Pancreas (tissue), 10 donors: ENCODE data around the gene IGFALS. TPM values are rescaled to one million over a fixed set of nuclear protein-coding genes. Genes with fewer than 3 reads are reported as not detected.

Experiments used
- ATAC-seq, 4 donors: fragments of 200-7000 bp; cut with Tn5 transposase; one replicate each; pipeline versions ENCODE4 v1.8.0 to v1.9.1; 2020; ENCODE audit warnings: mild to moderate bottlenecking in 4 of 4, moderate library complexity in 4 of 4
- DNase-seq, 6 donors: peaks; one replicate each; pipeline ENCODE4 v3.0.0-alpha.2; 2020
- FAIRE-seq: peaks from 2 replicates; lab custom pipeline; 2012; peaks lifted over from hg19 to GRCh38; lab: Jason Lieb, UNC
- H3K27ac ChIP-seq, 4 donors: fragments of 200-600 bp; sonication (generic); 1 replicate in 3 of 4; 2 replicates in 1 of 4; pipeline versions ENCODE4 v1.5.0 to v1.8.0; 2020
- H3K27me3 ChIP-seq, 4 donors: fragments of 200-600 bp; one replicate each; pipeline ENCODE4 v1.8.0; 2021
- H3K36me3 ChIP-seq, 3 donors: fragments of 200-600 bp; sonication (generic) in 1 of 3; one replicate each; pipeline versions ENCODE4 v1.5.0 to v1.8.0; 2020 to 2021
- H3K4me1 ChIP-seq, 3 donors: fragments of 200-600 bp; one replicate each; pipeline ENCODE4 v1.8.0; 2021
- H3K4me3 ChIP-seq, 4 donors: fragments of 200-600 bp; sonication (generic) in 2 of 4; one replicate each; pipeline versions ENCODE4 v1.5.0 to v1.8.0; 2020 to 2021
- H3K9me3 ChIP-seq, 4 donors: fragments of 200-600 bp; one replicate each; pipeline ENCODE4 v1.8.0; 2021
- WGBS, 2 donors: extraction: QIAGEN DNeasy Blood & Tissue Kit; methylation state at CpG; one replicate each; pipeline ENCODE4 v1.1.7; 2013; 5-methylcytosine and 5-hydroxymethylcytosine counted together
- intact Hi-C, 3 donors: fragments of 100-400 bp; cut with DNase I; formaldehyde crosslinking; loops; one replicate each; pipeline versions ENCODE4 v1.11.1 to v1.14.2; 2022
- polyA plus RNA-seq, 2 donors: library from polyadenylated mRNA; stranded (reverse); fragments of 200-250 nt; gene quantifications; one replicate each; pipeline ENCODE4 v1.2.3, GENCODE V29; 2013
- total RNA-seq, 6 donors: library from RNA; stranded (reverse); fragmentation: NEBNext Ultra II Directional in 4 of 6; extraction: Animal tissue kit (Norgen Biotek cat#: 25700) in 4 of 6; gene quantifications; one replicate each; pipeline versions ENCODE4 v1.2.1 to v1.2.4, GENCODE V29; 2021 to 2023
- TF ChIP-seq, protein P1 (sequence below), 4 donors: fragments of 200-600 bp; sonication (generic) in 3 of 4; IDR thresholded peaks; one replicate each; pipeline versions ENCODE4 v1.5.0 to v1.8.0; 2021; ENCODE audit warnings: antibody characterized with exemption in 4 of 4
- donor health status: healthy with polysubstance abuse.
- donor health status: DM: no; HTN: no; CAD: no; lungs with moderate emphysema.
- donor health status: DM: no; HTN: no; CAD: no.
- donor health status: control.
- donor health status: control.
- donor health status: Bipolar disorder and iron deficiency.
- donor health status: DM: yes; HTN: yes; CAD: no.
- donor health status: DM: no; HTN: no; CAD: no.
- donor health status: DM: no; HTN: no; CAD: no.
- donor health status: DM: yes; HTN: yes; CAD: no.

Gene IGFALS
- total and polyA plus RNA-seq, 8 donors, result 1.0 to 8.2 (median 3.2) TPM

DNA sequence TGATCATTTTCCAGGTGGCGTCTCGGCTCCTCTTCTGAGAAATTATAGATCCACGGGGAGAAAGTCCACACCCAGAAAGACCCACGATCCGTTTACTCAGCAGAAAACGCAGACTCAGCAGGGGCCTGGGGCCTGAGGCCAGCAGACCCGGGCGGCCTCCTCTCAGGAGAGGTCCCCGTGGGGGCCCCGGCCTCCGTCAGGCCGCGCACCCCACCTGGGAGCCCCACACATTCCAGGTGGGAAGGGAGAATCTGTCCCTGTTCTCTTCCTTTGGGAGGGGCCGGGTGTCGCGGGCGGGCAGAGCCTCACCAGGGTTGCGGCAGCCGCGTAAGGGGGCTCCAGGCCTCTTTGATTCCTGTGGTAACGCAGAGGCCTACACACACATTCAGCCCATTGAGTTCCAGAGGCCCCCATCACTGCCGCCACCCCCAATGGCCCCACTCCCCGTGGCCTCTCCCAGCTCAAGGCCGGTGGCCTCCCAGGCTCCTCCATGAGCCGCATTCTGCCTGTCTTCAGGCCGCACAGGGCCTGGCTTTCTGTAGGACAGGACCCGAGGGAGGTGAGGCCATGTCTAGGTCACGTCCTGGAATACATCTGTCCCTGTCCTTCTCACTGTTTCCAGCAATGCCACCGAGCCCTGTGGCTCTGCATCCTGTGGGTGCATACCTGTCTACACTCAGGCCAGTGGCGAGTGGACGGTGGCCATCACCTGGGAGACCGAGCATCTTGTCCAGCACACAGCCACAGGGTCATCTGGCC is 1.6 kb upstream of the IGFALS start:
- 58 to 67% methylated on average over 29 to 32 of the region's 32 CpGs for WGBS, 2 donors
- TF ChIP-seq, protein P1, sequence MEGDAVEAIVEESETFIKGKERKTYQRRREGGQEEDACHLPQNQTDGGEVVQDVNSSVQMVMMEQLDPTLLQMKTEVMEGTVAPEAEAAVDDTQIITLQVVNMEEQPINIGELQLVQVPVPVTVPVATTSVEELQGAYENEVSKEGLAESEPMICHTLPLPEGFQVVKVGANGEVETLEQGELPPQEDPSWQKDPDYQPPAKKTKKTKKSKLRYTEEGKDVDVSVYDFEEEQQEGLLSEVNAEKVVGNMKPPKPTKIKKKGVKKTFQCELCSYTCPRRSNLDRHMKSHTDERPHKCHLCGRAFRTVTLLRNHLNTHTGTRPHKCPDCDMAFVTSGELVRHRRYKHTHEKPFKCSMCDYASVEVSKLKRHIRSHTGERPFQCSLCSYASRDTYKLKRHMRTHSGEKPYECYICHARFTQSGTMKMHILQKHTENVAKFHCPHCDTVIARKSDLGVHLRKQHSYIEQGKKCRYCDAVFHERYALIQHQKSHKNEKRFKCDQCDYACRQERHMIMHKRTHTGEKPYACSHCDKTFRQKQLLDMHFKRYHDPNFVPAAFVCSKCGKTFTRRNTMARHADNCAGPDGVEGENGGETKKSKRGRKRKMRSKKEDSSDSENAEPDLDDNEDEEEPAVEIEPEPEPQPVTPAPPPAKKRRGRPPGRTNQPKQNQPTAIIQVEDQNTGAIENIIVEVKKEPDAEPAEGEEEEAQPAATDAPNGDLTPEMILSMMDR (IDR thresholded peaks at IDR 0.05), result no peak
- Histone ChIP-seq H3K27me3 (no peaks in the 10 kb centered on the region), H3K4me3 (peak overlapping the region in 2 of 4 donors; percentile 26 to 45), H3K4me1 (peaks cover 9 to 17% (median 16%) of the 10 kb centered on the region in 3 donors), H3K9me3 (no peaks in the 10 kb centered on the region), H3K27ac (peak overlapping the region; percentile 53 to 78 (median 66)), H3K36me3 (no peaks in the 10 kb centered on the region)
- DNase-seq (peak in 1 of 6 donors; percentile 66), ATAC-seq (no peak), FAIRE-seq (no peak)
- intact Hi-C loops, result no loop called here

DNA sequence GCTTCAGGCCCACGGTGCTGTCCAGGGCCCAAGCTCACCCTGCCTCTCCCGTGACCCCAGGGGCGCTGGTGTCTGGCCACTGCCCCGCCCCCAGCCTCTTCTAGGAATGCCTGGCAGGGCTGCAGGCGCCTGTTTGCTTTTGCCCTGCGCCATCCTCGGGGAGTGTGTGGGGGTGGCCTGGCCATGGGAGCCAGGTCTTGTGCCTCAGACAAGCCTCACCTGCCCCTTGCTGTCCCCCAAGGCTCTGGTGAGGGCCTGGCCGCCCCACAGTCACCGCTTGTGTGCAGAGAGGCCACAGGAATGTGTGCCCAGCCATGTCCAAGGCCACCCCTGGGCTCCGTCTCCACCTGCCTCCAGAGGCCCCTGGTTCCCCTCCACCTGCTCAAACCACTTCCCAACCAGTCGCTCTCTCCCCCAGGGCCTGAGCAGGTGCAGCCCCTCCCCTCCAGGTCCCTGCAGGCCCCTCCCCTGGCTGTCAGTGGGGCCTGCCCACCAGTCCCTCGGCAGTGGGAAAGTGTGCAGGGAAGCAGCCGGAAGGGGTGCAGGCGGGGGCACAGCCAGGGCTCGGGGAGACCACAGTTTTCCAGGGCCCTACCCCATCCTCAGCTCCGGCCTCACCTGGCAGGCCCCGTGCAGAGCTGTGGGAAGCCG is 841 bp upstream of the IGFALS start:
- Histone ChIP-seq H3K4me1 (peaks cover 9 to 17% (median 16%) of the 10 kb centered on the region in 3 donors), H3K27me3 (no peaks in the 10 kb centered on the region), H3K9me3 (no peaks in the 10 kb centered on the region), H3K36me3 (no peaks in the 10 kb centered on the region), H3K27ac (peak overlapping the region; percentile 53 to 78 (median 66)), H3K4me3 (peak overlapping the region in 2 of 4 donors; percentile 26 to 45)
- intact Hi-C loops, result no loop called here
- peak; percentile 33 to 87 (median 62) for DNase-seq
- no peak for FAIRE-seq
- ATAC-seq, result peak; percentile 51 to 76 (median 72)
- 15 to 32% methylated on average over 10 to 18 of the region's 18 CpGs for WGBS, 2 donors
- TF ChIP-seq, protein P1 (IDR thresholded peaks at IDR 0.05), result no peak

DNA sequence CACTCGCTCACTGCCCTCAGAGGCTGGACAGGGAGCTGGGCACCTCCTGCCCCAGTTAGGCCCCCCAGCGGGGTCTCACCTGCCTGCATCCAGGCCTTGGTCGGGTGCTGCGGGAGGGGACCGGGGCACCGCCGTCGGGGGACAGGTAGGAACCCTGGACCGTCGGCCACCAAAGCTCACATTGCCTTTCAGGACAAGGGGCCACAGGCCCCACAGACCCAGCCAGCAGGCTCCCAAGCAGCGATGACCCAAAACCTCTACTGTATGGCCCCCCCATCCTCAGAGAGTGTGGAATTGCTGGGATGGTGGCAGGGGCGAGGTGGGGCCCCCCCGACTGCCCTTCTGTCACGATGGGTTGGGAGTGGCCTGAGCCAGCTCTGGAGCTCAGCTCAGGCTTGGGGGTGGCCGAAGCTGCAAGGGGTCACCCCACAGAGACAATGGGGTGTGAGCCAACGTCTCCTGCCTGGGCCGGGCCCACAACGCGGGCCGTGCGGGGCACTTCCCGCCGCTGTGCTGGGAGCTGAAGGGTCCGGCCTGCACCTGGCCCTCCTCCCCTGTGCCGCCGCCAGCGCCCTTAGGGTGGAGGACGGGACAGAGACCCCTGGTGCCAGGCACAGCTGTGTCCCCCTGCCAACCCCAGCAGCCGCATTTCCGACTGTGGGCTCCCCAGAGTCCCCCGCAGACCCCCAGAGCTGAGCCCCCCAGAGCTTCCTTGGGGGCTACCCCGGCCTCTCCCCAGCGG is 498 bp downstream of the IGFALS start:
- FAIRE-seq (no peak), DNase-seq (peak in 2 of 6 donors; percentile 44 to 80), ATAC-seq (peak in 1 of 4 donors; percentile 10)
- Histone ChIP-seq H3K27ac (peak overlapping the region; percentile 53 to 78 (median 66)), H3K4me3 (peak overlapping the region in 2 of 4 donors; percentile 26 to 45), H3K27me3 (no peaks in the 10 kb centered on the region), H3K36me3 (no peaks in the 10 kb centered on the region), H3K9me3 (no peaks in the 10 kb centered on the region), H3K4me1 (peaks cover 9 to 17% (median 16%) of the 10 kb centered on the region in 3 donors)
- 64 to 70% methylated on average over 26 to 33 of the region's 33 CpGs for WGBS, 2 donors
- TF ChIP-seq, protein P1 (IDR thresholded peaks at IDR 0.05), result no peak
- intact Hi-C loops, result no loop called here

DNA sequence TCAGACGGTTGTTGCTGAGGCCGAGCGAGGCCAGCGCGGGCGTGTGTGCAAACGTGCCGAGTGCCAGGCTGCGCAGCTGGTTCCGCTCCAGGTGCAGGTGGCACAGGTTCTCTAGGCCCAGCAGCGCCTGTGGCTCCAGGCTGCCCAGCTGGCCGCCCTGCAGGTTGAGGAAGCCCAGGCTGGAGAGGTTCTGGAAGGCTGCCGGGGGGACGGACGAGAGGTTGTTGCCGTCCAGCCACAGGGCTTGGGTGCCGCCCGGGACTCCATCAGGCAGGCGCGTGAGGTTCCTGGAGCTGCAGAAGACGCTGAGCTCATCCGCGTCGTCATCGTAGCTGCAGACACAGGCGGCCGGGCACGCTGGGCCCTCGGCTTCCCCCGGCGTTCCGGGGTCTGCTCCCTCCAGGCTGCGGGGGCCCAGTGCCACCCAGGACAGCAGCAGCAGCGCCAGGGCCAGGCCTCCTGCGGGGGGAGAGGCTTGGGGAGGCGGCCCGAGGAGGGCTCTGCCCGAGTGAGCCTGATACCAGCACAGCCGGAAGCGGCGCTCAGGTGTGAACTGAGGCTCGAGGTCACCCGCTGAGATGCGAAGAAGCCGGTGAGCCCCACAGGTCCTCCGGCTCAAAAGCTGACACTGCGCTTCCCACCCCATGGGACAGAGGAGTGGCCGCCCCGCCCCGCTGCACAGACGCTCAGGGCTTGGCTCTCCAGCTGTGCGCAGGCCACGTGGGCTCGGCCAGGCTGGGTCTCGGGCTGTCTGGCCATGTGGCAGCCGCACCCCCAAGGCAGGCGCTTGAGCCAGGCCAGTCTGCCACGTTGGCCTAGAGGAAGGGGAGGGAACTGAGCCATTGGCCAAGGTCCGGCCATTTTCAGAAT is 1.3 kb downstream of the IGFALS start:
- peak in 2 of 6 donors; percentile 36 to 76 for DNase-seq
- no peak overlapping the region for H3K27ac ChIP-seq
- WGBS, 2 donors, result 92 to 94% methylated on average over 56 to 59 of the region's 59 CpGs
- ATAC-seq, result no peak
- TF ChIP-seq, protein P1 (IDR thresholded peaks at IDR 0.05), result no peak
- H3K27me3 ChIP-seq, result no peaks in the 10 kb centered on the region
- no peak overlapping the region for H3K4me3 ChIP-seq
- no peaks in the 10 kb centered on the region for H3K9me3 ChIP-seq
- intact Hi-C loops, result no loop called here
- H3K4me1 ChIP-seq, result peaks cover 9 to 17% (median 16%) of the 10 kb centered on the region in 3 donors
- H3K36me3 ChIP-seq, result no peaks in the 10 kb centered on the region
- FAIRE-seq, result no peak
